HEK293 (cell line): ENCODE measurements around the gene HRCT1.

ENCODE experiments used
- CTCF ChIP-seq: fragments of 450-650 bp; formaldehyde crosslinking; IDR thresholded peaks from 2 replicates; pipeline ENCODE4 v1.5.1; 2016; ENCODE audit warnings: missing biosample characterization, missing genetic modification characterization
- MYNN ChIP-seq: fragments of 450-650 bp; formaldehyde crosslinking; IDR thresholded peaks from 2 replicates; pipeline ENCODE4 v1.5.1; 2016; ENCODE audit warnings: missing biosample characterization, missing genetic modification characterization, borderline replicate concordance
- OSR2 ChIP-seq: fragments of 450-650 bp; formaldehyde crosslinking; IDR thresholded peaks from 2 replicates; pipeline ENCODE4 v1.5.1; 2016; ENCODE audit warnings: missing biosample characterization, missing genetic modification characterization
- ZNF132 ChIP-seq: fragments of 450-650 bp; formaldehyde crosslinking; IDR thresholded peaks from 2 replicates; pipeline ENCODE4 v1.5.1; 2017; ENCODE audit warnings: missing biosample characterization, missing genetic modification characterization, borderline replicate concordance
- ZNF146 ChIP-seq: fragments of 450-650 bp; formaldehyde crosslinking; IDR thresholded peaks from 2 replicates; pipeline ENCODE4 v1.5.1; 2016; ENCODE audit warnings: missing biosample characterization, missing genetic modification characterization
- ZNF274 ChIP-seq, 2 experiments: fragments of 200-500 bp in 1 of 2; fragments of 450-650 bp in 1 of 2; sonication (Bioruptor generic) in 1 of 2; formaldehyde crosslinking in 1 of 2; IDR thresholded peaks; 2 replicates each; pipeline versions ENCODE4 v1.5.1 to v1.6.1; 2014 to 2016; ENCODE audit warnings: borderline replicate concordance in 1 of 2, inconsistent platforms in 1 of 2, low read length in 1 of 2, missing biosample characterization in 1 of 2, missing genetic modification characterization in 1 of 2
- ZNF398 ChIP-seq: fragments of 450-650 bp; formaldehyde crosslinking; IDR thresholded peaks from 2 replicates; pipeline ENCODE4 v1.5.1; 2017; ENCODE audit warnings: missing biosample characterization, missing genetic modification characterization
- ZNF549 ChIP-seq: fragments of 450-650 bp; IDR thresholded peaks from 2 replicates; pipeline ENCODE4 v1.5.1; 2018; ENCODE audit warnings: missing biosample characterization, missing genetic modification characterization, mild to moderate bottlenecking, inconsistent platforms, moderate library complexity
- ZNF704 ChIP-seq: fragments of 450-650 bp; formaldehyde crosslinking; IDR thresholded peaks from 2 replicates; pipeline ENCODE4 v1.5.1; 2016; ENCODE audit warnings: missing biosample characterization, missing genetic modification characterization
- ZSCAN5A ChIP-seq: fragments of 450-650 bp; formaldehyde crosslinking; IDR thresholded peaks from 2 replicates; pipeline ENCODE4 v1.5.1; 2016; ENCODE audit warnings: missing biosample characterization, missing genetic modification characterization

- TF ChIP-seq CTCF (tag by site-specific recombination) (no peak), ZNF398 (tag by site-specific recombination) (no peak), ZNF274 (IDR thresholded peaks at IDR 0.05; ENCODE audit: low read length) (no peak), ZNF274 (tag by site-specific recombination; IDR thresholded peaks at IDR 0.05; ENCODE audit: borderline replicate concordance) (no peak), ZSCAN5A (tag by site-specific recombination) (no peak), ZNF132 (tag by site-specific recombination) (no peak), OSR2 (tag by site-specific recombination) (no peak), ZNF704 (tag by site-specific recombination) (no peak), ZNF146 (no peak), ZNF549 (tag by site-specific recombination) (no peak), MYNN (tag by site-specific recombination) (no peak)
Measured at GRCh38 chr9:35948901-35949318, 42.9 kb downstream of the HRCT1 start.
